GM21717 (cell line): ENCODE measurements around the gene RPS10.
"Not testable (repeated sequence)": the region's sequence is repeated elsewhere in the genome, so short reads cannot be mapped to it uniquely, and the experiment has no call there.

ENCODE experiments used
- ATAC-seq: cut with Tn5 transposase; IDR thresholded peaks from one replicate; pipeline ENCODE4 v1.9.1; 2021; ENCODE audit warnings: mild to moderate bottlenecking, moderate library complexity; ENCODE audit not compliant: unreplicated experiment

The RPS10 gene

GRCh38 chr6:34451192-34451591 lies 25.3 kb upstream of the RPS10 start:
- ATAC-seq = no peak

GRCh38 chr6:34447910-34448309 lies 22.0 kb upstream of the RPS10 start:
- ATAC-seq = no peak

DNA sequence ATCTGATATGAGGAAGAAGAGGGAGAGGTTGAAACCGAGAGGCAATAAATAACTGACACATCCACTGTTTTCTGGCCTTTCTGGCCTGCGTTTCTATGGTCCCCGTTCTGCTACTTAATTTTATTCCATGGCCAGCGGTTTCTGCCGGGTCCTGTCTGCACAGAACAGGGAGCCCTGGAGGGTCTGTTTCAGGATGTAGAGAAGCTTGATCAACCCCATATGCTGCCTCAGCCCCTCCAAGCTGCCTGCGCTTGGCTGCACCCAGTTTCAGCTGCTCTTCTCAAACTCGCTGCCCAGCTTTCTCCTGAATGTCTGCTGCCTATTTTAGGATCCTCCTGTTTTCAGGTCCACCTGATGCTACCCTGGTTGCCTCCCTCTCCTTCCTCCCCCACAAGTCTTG lies 21.5 kb upstream of the RPS10 start:
- ATAC-seq = no peak

DNA sequence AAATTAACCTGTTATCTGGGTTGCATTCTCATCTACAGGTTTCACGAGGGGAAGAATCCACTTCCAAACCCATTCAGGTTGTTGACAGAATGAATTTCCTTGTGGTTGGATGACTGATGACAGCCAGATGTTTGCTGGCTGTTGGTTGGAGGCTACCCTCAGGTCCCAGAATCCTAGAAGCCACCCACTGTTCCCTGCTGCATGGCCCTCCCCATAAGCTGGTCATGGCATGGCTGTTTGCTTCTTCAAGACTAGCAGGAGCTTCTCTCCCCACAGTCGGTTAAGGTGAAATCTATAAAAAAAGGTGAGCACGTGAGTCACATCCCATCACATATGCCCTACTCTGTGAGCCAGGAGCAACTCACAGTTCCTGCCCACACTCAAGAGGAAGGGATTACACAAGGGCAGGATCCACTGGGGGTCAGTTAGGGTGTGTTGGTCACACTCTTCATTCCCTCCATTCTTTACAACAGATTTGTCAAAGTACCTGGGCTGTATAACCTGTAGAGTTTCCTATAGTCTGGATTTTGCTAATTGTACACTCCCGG lies 19.5 kb upstream of the RPS10 start:
- ATAC-seq = no peak

- no peak for ATAC-seq
Observed at GRCh38 chr6:34441526-34441925, 15.7 kb upstream of the RPS10 start.

- no peak for ATAC-seq
Observed at GRCh38 chr6:34439442-34439841, 13.6 kb upstream of the RPS10 start.

- ATAC-seq = no peak
Observed at GRCh38 chr6:34438705-34439104, 12.8 kb upstream of the RPS10 start.

- no peak for ATAC-seq
Observed at GRCh38 chr6:34437644-34437970, 11.7 kb upstream of the RPS10 start.

DNA sequence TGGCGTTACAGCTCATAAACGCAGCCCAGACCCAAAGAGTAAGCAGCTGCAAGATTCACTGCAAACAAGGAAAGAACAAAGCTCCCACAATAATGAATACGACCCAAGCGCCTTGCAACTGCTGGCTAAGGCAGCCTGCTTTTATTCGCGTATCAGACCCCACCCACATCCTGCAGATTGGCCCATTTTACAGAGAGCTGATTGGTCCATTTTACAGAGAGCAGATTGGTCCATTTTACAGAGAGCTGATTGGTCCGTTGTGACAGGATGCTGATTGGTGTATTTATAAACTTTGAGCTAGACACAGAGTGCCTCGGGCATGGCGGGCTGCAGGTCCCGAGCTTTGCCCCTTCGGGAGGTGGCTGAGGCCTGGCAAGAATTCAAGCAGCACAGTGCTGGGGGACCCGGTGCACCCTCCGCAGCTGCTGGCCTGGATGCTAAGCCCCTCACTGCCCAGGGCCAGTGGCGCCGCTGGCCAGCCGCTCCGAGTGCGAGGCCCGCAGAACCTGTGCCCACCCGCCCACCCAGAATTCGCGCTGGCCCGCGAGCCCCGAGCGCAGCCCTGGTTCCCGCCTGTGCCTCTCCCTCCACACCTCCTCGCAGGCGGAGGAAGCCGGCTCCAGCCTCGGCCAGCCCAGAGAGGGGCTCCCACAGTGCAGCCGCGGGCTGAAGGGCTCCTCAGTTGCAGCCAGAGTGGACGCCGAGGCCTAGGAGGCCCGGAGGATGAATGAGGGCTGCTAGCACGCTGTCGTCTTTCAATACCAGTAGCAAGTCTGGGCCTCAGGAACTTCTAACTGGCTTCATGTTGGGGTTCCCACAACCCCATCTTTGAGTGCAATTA lies 11.2 kb upstream of the RPS10 start:
- ATAC-seq = no peak

- no peak for ATAC-seq
Observed at GRCh38 chr6:34435916-34436315, 10.0 kb upstream of the RPS10 start.

DNA sequence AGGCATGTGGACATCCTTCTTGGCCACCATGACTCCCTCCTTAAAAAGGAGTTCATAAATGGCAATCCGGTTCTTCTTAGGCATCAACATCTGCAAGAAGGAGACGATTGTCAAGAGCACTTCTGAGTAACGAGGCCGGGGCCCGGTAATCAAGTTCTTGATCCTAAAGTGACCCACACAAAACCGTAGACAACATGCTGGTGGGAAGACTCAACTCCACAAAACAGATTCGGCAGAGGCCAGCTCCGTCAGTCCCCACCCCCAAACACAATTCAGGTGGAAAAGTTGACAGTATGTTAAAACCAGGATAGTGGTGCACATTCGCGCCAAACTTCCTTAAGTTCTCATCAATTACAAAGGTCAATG lies 754 bp downstream of the RPS10 start:
- no peak for ATAC-seq

GRCh38 chr6:34424200-34425131 lies 1.4 kb downstream of the RPS10 start:
- ATAC-seq = no peak

DNA sequence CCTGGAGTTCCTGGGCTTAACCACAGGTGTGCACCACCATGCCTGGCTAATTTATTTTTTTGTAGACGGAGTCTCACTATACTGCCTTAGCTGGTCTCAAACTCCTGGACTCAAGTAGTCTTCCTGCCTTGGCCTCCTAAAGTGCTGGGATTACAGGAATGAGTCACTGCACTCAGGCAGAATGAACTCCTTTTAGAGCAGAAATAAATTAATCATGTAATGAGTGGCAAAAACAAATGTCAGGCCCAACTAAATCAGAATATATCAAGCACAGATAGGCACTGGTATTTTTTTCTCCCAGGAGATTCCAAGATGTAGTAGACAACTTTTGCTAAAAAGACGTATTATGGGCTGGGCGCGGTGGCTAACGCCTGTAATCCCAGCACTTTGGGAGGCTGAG lies 2.6 kb downstream of the RPS10 start:
- ATAC-seq = no peak

- no peak for ATAC-seq
Observed at GRCh38 chr6:34418367-34418766, 7.5 kb downstream of the RPS10 start.

GRCh38 chr6:34416877-34417371 lies 8.9 kb downstream of the RPS10 start:
- ATAC-seq = no peak

- ATAC-seq = no peak
Observed at GRCh38 chr6:34414999-34415858, 10.6 kb downstream of the RPS10 start.

GRCh38 chr6:34412643-34413214 lies 13.1 kb downstream of the RPS10 start:
- no peak for ATAC-seq

- no peak for ATAC-seq
Observed at GRCh38 chr6:34412016-34412415, 13.9 kb downstream of the RPS10 start.

DNA sequence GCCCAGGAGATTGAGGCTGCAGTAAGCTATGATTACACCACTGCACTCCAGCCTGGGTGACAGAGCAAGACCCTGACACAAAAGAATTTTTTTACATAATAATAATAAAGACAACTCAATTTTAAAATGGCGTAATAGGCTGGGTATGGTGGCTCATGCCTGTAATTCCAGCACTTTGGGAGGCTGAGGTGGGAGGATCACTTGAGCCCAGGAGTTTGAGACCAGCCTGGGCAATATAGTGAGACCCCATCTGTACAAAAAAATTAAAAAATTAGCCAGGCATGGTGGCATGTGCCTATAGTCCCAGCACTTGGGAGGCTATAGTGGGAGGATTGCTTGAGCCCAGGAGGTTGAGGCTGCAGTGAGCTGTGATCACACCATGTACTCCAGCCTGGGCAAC lies 18.0 kb downstream of the RPS10 start:
- ATAC-seq = not testable (repeated sequence)

- no peak for ATAC-seq
Observed at GRCh38 chr6:34396518-34396917, 29.4 kb downstream of the RPS10 start.
